GDM1 (cell line): Measurements from ENCODE around the gene FHIP2A.
A peak's percentile ranks its signal among the peaks of the same experiment; 100 is the strongest.
"Not testable (repeated sequence)": the region's sequence is repeated elsewhere in the genome, so short reads cannot be mapped to it uniquely, and the experiment has no call there.

Experiments used
- DNase-seq: peaks from one replicate; lab custom pipeline; 2025; lab: John Stamatoyannopoulos, UW

Gene FHIP2A, protein sequence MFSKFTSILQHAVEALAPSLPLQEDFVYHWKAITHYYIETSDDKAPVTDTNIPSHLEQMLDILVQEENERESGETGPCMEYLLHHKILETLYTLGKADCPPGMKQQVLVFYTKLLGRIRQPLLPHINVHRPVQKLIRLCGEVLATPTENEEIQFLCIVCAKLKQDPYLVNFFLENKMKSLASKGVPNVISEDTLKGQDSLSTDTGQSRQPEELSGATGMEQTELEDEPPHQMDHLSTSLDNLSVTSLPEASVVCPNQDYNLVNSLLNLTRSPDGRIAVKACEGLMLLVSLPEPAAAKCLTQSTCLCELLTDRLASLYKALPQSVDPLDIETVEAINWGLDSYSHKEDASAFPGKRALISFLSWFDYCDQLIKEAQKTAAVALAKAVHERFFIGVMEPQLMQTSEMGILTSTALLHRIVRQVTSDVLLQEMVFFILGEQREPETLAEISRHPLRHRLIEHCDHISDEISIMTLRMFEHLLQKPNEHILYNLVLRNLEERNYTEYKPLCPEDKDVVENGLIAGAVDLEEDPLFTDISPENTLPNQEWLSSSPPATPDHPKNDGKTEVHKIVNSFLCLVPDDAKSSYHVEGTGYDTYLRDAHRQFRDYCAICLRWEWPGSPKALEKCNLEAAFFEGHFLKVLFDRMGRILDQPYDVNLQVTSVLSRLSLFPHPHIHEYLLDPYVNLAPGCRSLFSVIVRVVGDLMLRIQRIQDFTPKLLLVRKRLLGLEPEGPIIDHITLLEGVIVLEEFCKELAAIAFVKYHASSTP

GRCh38 chr10:114821293-114821914, at the start of gene FHIP2A:
Gene FHIP2A (plus strand): TSS chr10:114821780. CDS start chr10:114822079, 299 bp downstream.
- peak; percentile 78 for DNase-seq

DNA sequence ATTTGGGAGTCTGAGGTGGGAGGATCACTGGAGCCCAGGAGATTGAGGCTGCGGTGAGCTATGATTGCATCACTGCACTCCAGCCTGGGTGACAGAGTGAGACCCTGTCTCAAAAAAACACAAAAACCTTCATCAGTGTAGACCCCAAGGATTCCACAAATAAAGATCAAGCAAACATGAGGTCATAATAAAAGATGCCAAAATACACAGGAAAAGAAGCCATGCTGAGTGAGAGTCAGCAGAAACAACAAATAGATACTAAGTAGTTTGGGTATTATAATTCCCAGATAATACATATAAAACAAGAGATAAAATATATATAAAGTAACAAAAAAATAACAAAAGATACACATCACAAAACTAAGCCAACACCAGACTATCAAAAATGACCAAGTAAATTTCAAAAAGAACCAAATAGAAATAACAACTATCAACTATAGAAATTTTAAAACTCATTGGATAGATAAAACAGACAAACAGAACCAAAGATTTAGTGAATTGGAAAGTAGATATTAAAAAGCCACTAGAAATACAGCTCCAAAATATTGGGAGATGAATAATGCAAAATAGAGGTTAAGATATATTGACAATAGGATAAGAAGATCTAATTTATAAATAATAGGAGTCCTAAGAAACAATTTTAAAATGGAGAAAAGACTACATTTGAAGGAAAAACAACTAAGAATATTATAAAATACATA, 48.9 kb upstream of the FHIP2A start:
- no peak for DNase-seq

DNA sequence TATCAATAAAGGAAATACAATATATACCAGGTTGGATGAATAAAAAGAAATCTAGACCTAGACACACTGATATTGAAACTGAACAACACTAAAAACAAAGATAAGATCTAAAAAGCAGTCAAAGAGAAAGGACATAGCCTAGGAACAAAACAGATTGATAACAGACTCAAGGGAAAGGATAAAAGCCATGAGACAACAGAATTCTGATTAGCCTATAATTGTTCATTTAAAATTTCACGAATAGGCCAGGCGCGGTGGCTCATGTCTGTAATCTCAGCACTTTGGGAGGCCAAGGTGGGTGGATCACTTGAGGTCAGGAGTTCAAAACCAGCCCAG, 48.4 kb upstream of the FHIP2A start:
- no peak for DNase-seq

DNA sequence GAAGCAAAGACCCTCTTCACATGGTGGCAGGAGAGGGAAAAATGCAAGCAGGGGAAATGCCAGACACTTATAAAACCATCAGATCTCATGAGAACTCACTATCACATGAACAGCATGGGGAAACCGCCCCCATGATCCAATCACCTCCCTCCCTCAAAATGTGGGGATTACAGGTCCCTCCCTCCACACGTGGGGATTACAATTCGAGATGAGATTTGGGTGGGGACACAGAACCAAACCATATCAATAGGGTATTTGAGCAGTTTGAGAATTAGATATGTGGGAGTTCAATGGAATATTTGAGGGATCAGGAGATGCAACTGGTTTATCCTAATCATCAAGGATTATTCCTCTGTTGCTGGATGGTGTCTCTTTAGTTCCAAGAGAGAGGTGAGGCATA, 46.5 kb upstream of the FHIP2A start:
- not testable (repeated sequence) for DNase-seq

- no peak for DNase-seq
These were observed 44.2 kb upstream of the FHIP2A start for GRCh38 chr10:114777415-114777814.

- DNase-seq = no peak
These were observed 41.6 kb upstream of the FHIP2A start for GRCh38 chr10:114779803-114780576.

GRCh38 chr10:114780577-114781184, 40.9 kb upstream of the FHIP2A start:
- no peak for DNase-seq

GRCh38 chr10:114782666-114783065, 38.9 kb upstream of the FHIP2A start:
- DNase-seq = no peak

DNA sequence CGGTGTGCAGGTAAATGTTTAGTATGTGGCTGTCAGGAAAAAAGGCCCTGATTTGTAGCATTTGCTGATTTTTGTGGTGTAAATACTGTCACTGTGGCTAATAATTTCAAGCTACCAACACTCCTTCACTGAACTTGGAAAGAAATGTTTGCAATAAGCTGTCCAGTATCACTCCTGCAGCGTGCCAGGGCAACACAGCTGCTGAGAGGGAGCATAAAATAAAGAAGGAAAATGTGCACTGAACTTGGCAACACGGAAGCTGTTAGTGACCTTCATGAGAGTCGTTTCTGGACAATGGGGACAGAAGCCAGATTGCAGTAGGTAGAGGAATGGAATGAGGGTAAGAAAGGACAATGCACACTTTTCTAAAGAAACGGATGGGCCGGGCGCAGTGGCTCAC, 37.9 kb upstream of the FHIP2A start:
- DNase-seq = no peak

DNA sequence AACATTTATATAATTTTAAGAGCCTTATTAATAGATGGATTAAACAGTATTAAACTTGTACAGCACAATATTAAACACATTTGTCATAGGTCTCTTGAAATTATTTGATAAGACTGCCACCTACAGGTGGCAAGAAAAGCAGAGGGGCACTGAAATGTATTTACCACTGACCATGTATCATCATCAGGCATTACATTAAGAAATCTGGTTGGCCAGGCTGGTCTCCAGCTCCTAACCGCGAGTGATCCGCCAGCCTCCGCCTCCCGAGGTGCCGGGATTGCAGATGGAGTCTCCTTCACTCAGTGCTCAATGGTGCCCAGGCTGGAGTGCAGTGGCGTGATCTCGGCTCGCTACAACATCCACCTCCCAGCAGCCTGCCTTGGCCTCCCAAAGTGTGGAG, 35.1 kb upstream of the FHIP2A start:
- DNase-seq = peak; percentile 27

- not testable (repeated sequence) for DNase-seq
These were observed 34.4 kb upstream of the FHIP2A start for GRCh38 chr10:114787131-114787530.

DNA sequence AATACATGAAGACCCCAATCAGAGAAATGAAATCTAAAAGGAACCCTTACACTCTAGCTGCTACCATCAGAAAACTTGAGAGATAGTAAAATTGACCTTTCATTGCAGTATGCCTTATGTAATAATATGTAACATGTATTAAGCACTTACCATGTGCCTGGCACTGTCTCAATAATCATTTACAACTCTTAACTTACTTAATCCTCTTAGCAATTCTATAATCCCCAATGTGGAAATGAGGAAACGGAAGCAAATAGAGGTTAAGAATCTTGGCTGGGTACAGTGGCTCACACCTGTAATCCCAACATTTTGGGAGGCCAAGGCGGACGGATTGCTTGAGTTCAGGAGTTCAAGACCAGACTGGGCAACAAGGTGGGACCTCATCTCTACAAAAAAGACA, 29.8 kb upstream of the FHIP2A start:
- DNase-seq = no peak

DNA sequence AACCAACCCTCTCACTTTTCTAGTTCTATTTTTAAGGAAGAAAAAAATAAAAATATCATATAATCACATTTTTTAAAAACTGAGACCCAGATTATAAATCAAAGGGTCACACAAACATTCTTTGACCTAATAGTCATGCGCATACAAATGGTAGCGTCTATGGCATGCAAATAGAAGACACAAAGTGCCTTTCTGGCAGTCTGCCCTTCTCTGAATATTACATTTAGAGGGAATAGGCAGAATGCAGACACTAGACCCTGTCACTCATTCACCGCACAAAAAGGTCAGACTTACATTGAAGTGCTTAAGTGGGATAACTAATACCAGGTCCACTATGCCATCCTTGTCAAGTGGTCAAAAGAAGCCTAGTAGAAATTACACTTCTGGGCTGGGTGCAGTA, 26.5 kb upstream of the FHIP2A start:
- no peak for DNase-seq

GRCh38 chr10:114800361-114800760, 21.2 kb upstream of the FHIP2A start:
- DNase-seq = no peak

- peak; percentile 82 for DNase-seq
These were observed 20.2 kb upstream of the FHIP2A start for GRCh38 chr10:114801411-114801813.

GRCh38 chr10:114802177-114802576, 19.4 kb upstream of the FHIP2A start:
- no peak for DNase-seq

GRCh38 chr10:114806562-114807391, 14.8 kb upstream of the FHIP2A start:
- DNase-seq = no peak

GRCh38 chr10:114808982-114809381, 12.6 kb upstream of the FHIP2A start:
- no peak for DNase-seq

DNA sequence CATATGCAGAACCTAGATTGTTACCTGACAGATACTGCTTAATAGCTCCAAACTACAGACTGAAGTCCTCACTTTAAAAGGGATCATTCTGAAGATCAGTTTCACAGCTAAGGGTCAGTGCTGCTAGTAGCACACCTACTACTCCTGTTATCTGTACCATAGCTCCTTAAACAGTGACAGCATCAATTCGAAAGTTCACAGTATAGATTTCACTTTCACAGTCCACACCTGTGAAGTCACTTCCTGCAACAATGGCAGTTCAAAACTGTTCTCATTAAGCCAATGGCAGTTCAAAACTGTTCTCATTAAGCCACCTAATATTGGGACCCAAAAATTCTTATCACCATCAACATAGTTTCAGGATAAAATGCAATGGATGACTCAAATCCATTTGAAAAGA, 10.7 kb upstream of the FHIP2A start:
- no peak for DNase-seq

- DNase-seq = no peak
These were observed 9.7 kb upstream of the FHIP2A start for GRCh38 chr10:114811862-114812261.
